ENCODE data around the gene HES7.

DNA sequence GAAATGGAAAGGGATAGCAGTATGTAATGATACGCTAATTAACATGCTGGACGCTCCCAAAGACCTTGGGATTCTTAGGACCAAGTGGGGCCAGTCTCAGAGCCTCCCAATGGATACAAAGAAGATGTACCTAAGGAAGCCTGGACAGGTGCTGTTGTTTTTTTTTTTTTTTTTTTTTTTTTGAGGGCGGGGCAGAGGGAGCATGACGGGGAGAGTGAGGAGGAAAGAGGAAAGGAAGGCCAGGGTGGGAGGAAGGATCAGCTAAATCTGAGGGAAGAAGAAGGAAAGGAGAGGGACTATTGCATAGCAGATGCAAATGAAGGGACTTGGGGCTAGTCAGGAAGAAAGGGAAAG, 36.3 kb upstream of the HES7 start:
- TF ChIP-seq, protein P1, sequence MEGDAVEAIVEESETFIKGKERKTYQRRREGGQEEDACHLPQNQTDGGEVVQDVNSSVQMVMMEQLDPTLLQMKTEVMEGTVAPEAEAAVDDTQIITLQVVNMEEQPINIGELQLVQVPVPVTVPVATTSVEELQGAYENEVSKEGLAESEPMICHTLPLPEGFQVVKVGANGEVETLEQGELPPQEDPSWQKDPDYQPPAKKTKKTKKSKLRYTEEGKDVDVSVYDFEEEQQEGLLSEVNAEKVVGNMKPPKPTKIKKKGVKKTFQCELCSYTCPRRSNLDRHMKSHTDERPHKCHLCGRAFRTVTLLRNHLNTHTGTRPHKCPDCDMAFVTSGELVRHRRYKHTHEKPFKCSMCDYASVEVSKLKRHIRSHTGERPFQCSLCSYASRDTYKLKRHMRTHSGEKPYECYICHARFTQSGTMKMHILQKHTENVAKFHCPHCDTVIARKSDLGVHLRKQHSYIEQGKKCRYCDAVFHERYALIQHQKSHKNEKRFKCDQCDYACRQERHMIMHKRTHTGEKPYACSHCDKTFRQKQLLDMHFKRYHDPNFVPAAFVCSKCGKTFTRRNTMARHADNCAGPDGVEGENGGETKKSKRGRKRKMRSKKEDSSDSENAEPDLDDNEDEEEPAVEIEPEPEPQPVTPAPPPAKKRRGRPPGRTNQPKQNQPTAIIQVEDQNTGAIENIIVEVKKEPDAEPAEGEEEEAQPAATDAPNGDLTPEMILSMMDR (IDR thresholded peaks at IDR 0.05): no peak
- TF ChIP-seq POLR2A (IDR thresholded peaks at IDR 0.05): no peak
